HG02870 (cell line): ENCODE measurements around the gene TUBGCP3.

Experiments used
- ATAC-seq: cut with Tn5 transposase; IDR thresholded peaks from one replicate; pipeline ENCODE4 v1.9.1; 2021; ENCODE audit warnings: mild to moderate bottlenecking, moderate library complexity; ENCODE audit not compliant: unreplicated experiment

TUBGCP3 gene

GRCh38 chr13:112444416-112445399 is 143.2 kb downstream of the TUBGCP3 start:
- no peak for ATAC-seq

- peak; percentile 73 for ATAC-seq
These were observed 144.0 kb downstream of the TUBGCP3 start for GRCh38 chr13:112443995-112444311.

- ATAC-seq = no peak
These were observed 144.6 kb downstream of the TUBGCP3 start for GRCh38 chr13:112443191-112443994.

GRCh38 chr13:112442483-112443090 is 145.4 kb downstream of the TUBGCP3 start:
- no peak for ATAC-seq

GRCh38 chr13:112441779-112442310 is 146.1 kb downstream of the TUBGCP3 start:
- no peak for ATAC-seq

GRCh38 chr13:112441226-112441625 is 146.7 kb downstream of the TUBGCP3 start:
- ATAC-seq = no peak

GRCh38 chr13:112438515-112438914 is 149.4 kb downstream of the TUBGCP3 start:
- no peak for ATAC-seq

GRCh38 chr13:112438094-112438493 is 149.9 kb downstream of the TUBGCP3 start:
- ATAC-seq = no peak

GRCh38 chr13:112435973-112436372 is 152.0 kb downstream of the TUBGCP3 start:
- no peak for ATAC-seq
